Measurements from ENCODE around the gene SENP1. TPM values are rescaled to one million over a fixed set of nuclear protein-coding genes. Genes with fewer than 3 reads are reported as not detected.

Gene SENP1
- polyA plus RNA-seq, 3 donors: 5.2 to 8.0 (median 6.0) TPM

GRCh38 chr12:48044396-48044795 lies 61.5 kb downstream of the SENP1 start:
- WGBS (ENCODE audit: insufficient coverage): 92% methylated on average over 6 of the region's 7 CpGs
- Histone ChIP-seq H2AFZ (ENCODE audit: insufficient read depth, low read depth, low read length, poor library complexity, severe bottlenecking) (no peak overlapping the region), H3K4me1 (ENCODE audit: control insufficient read depth in 1 of 2, insufficient read depth in 2 of 2, low read length in 2 of 2) (no peaks in the 10 kb centered on the region), H3K4me3 (replicated peaks in 1 of 3; ENCODE audit: low read depth in 2 of 3, low read length in 3 of 3) (no peak overlapping the region), H3K79me2 (ENCODE audit: insufficient read depth, low read length) (no peaks in the 10 kb centered on the region), H3K9me3 (replicated peaks in 1 of 2; ENCODE audit: control insufficient read depth in 1 of 2, insufficient read depth in 1 of 2, low read length in 2 of 2) (no peaks in the 10 kb centered on the region), H3K36me3 (replicated peaks in 1 of 2; ENCODE audit: control insufficient read depth in 1 of 2, insufficient read depth in 2 of 2, low read length in 2 of 2) (peaks cover 65 to 78% of the 10 kb centered on the region in 2 donors), H3K4me2 (replicated peaks; ENCODE audit: extremely low read depth, low read length, poor library complexity, severe bottlenecking) (no peak overlapping the region), H3K27me3 (ENCODE audit: control insufficient read depth in 2 of 2, insufficient read depth in 2 of 2, low read length in 2 of 2) (no peaks in the 10 kb centered on the region), H3K27ac (ENCODE audit: low read depth in 1 of 2, low read length in 2 of 2) (no peak overlapping the region), H4K20me1 (ENCODE audit: insufficient read depth, low read length) (no peaks in the 10 kb centered on the region), H3K9ac (ENCODE audit: insufficient read depth, low read length, poor library complexity, severe bottlenecking) (no peak overlapping the region)
- Mint-ChIP-seq H3K4me3 (no peak overlapping the region), H3K27ac (no peak overlapping the region), H3K4me1 (no peaks in the 10 kb centered on the region), H3K9me3 (no peaks in the 10 kb centered on the region), H3K36me3 (peaks cover 66 to 67% of the 10 kb centered on the region in 2 donors), H3K27me3 (ENCODE audit: low read depth in 3 of 3) (no peaks in the 10 kb centered on the region)
- no peak for DNase-seq
- no peak for TF ChIP-seq CTCF (IDR thresholded peaks at IDR 0.05)
- intact Hi-C loops (cut with micrococcal nuclease): no loop called here

- Mint-ChIP-seq H3K27ac (no peak overlapping the region), H3K27me3 (ENCODE audit: low read depth in 3 of 3) (no peaks in the 10 kb centered on the region), H3K4me3 (no peak overlapping the region), H3K9me3 (no peaks in the 10 kb centered on the region), H3K4me1 (no peaks in the 10 kb centered on the region), H3K36me3 (peaks cover 60% of the 10 kb centered on the region in 2 donors)
- H2AFZ ChIP-seq (ENCODE audit: insufficient read depth, low read depth, low read length, poor library complexity, severe bottlenecking): no peak overlapping the region
- intact Hi-C loops (cut with micrococcal nuclease): no loop called here
- peaks cover 58 to 72% of the 10 kb centered on the region in 2 donors for H3K36me3 ChIP-seq (replicated peaks in 1 of 2; ENCODE audit: control insufficient read depth in 1 of 2, insufficient read depth in 2 of 2, low read length in 2 of 2)
- H3K27ac ChIP-seq (ENCODE audit: low read depth in 1 of 2, low read length in 2 of 2): no peak overlapping the region
- no peak overlapping the region for H3K4me2 ChIP-seq (replicated peaks; ENCODE audit: extremely low read depth, low read length, poor library complexity, severe bottlenecking)
- H3K9ac ChIP-seq (ENCODE audit: insufficient read depth, low read length, poor library complexity, severe bottlenecking): no peak overlapping the region
- DNase-seq: no peak
- H3K27me3 ChIP-seq (ENCODE audit: control insufficient read depth in 2 of 2, insufficient read depth in 2 of 2, low read length in 2 of 2): no peaks in the 10 kb centered on the region
- TF ChIP-seq CTCF (IDR thresholded peaks at IDR 0.05): no peak
- no peaks in the 10 kb centered on the region for H4K20me1 ChIP-seq (ENCODE audit: insufficient read depth, low read length)
- no peaks in the 10 kb centered on the region for H3K79me2 ChIP-seq (ENCODE audit: insufficient read depth, low read length)
- no peak overlapping the region for H3K4me3 ChIP-seq (replicated peaks in 1 of 3; ENCODE audit: low read depth in 2 of 3, low read length in 3 of 3)
- no CpG with 5 or more reads among the region's 4 CpGs for WGBS (ENCODE audit: insufficient coverage)
- H3K4me1 ChIP-seq (ENCODE audit: control insufficient read depth in 1 of 2, insufficient read depth in 2 of 2, low read length in 2 of 2): no peaks in the 10 kb centered on the region
- no peaks in the 10 kb centered on the region for H3K9me3 ChIP-seq (replicated peaks in 1 of 2; ENCODE audit: control insufficient read depth in 1 of 2, insufficient read depth in 1 of 2, low read length in 2 of 2)
Measured at GRCh38 chr12:48043771-48044170, 62.1 kb downstream of the SENP1 start.

All from CD14-positive monocyte (primary cell).